Brain microvascular endothelial cell (primary cell): Measurements from ENCODE around the gene RNU1-2.

Experiments
- DNase-seq: peaks from one replicate; pipeline ENCODE4 v3.0.0-alpha.2; 2020
- H3K27ac ChIP-seq: fragments of 250-450 bp; sonication (Bioruptor Pico); 2 replicates; pipeline ENCODE4 v1.5.1; 2020; ENCODE audit warnings: mild to moderate bottlenecking, moderate library complexity
- H3K27me3 ChIP-seq: fragments of 250-450 bp; sonication (Bioruptor Pico); replicated peaks from 2 replicates; pipeline ENCODE4 v1.5.1; 2020; ENCODE audit warnings: mild to moderate bottlenecking
- H3K36me3 ChIP-seq: fragments of 250-450 bp; sonication (Bioruptor Pico); replicated peaks from 2 replicates; pipeline ENCODE4 v1.5.1; 2020; ENCODE audit warnings: mild to moderate bottlenecking
- H3K4me3 ChIP-seq: 2 replicates; pipeline ENCODE4 v1.5.1; 2011; ENCODE audit warnings: low read depth, mild to moderate bottlenecking, control low read depth, low read length, moderate library complexity
- CTCF ChIP-seq: IDR thresholded peaks from 2 replicates; pipeline ENCODE4 v1.5.1; 2011; ENCODE audit warnings: low read depth, mild to moderate bottlenecking, moderate library complexity, low read length, control low read depth, inconsistent platforms; ENCODE audit errors: missing control alignments
- in situ Hi-C: cut with HindIII; loops from 2 replicates; pipeline ENCODE4 v1.10.0; 2017; ENCODE audit warnings: low sequenced_read_pairs, low pct_ligation_motif_present

RNU1-2 gene

GRCh38 chr1:16922466-16922865 lies 26.7 kb downstream of the RNU1-2 start:
- Histone ChIP-seq H3K4me3 (no peak overlapping the region), H3K36me3 (no peaks in the 10 kb centered on the region), H3K27ac (no peak overlapping the region), H3K27me3 (no peaks in the 10 kb centered on the region)
- in situ Hi-C loops = no loop called here
- DNase-seq = no peak
- no peak for TF ChIP-seq CTCF

- Histone ChIP-seq H3K36me3 (no peaks in the 10 kb centered on the region), H3K4me3 (no peak overlapping the region), H3K27me3 (no peaks in the 10 kb centered on the region), H3K27ac (no peak overlapping the region)
- in situ Hi-C loops = no loop called here
- no peak for DNase-seq
- TF ChIP-seq CTCF = no peak
These were observed 27.2 kb downstream of the RNU1-2 start for GRCh38 chr1:16922885-16923431.

- in situ Hi-C loops = no loop called here
- no peaks in the 10 kb centered on the region for H3K36me3 ChIP-seq
- no peak overlapping the region for H3K27ac ChIP-seq
- TF ChIP-seq CTCF = no peak
- H3K27me3 ChIP-seq = no peaks in the 10 kb centered on the region
- no peak overlapping the region for H3K4me3 ChIP-seq
- no peak for DNase-seq
These were observed 28.6 kb downstream of the RNU1-2 start for GRCh38 chr1:16924216-16924918.

GRCh38 chr1:16924919-16925477 lies 29.2 kb downstream of the RNU1-2 start:
- in situ Hi-C loops = no loop called here
- Histone ChIP-seq H3K27ac (no peak overlapping the region), H3K4me3 (no peak overlapping the region), H3K27me3 (no peaks in the 10 kb centered on the region), H3K36me3 (no peaks in the 10 kb centered on the region)
- no peak for DNase-seq
- TF ChIP-seq CTCF = peak; percentile 30

GRCh38 chr1:16925635-16926490 lies 30.1 kb downstream of the RNU1-2 start:
- TF ChIP-seq CTCF = no peak
- in situ Hi-C loops = no loop called here
- no peaks in the 10 kb centered on the region for H3K27me3 ChIP-seq
- H3K27ac ChIP-seq = no peak overlapping the region
- no peak for DNase-seq
- no peaks in the 10 kb centered on the region for H3K36me3 ChIP-seq
- no peak overlapping the region for H3K4me3 ChIP-seq
